HG02870 (cell line): ENCODE data around the gene STAT4.

Experiments
- ATAC-seq: cut with Tn5 transposase; IDR thresholded peaks from one replicate; pipeline ENCODE4 v1.9.1; 2021; ENCODE audit warnings: mild to moderate bottlenecking, moderate library complexity; ENCODE audit not compliant: unreplicated experiment

STAT4 gene

DNA sequence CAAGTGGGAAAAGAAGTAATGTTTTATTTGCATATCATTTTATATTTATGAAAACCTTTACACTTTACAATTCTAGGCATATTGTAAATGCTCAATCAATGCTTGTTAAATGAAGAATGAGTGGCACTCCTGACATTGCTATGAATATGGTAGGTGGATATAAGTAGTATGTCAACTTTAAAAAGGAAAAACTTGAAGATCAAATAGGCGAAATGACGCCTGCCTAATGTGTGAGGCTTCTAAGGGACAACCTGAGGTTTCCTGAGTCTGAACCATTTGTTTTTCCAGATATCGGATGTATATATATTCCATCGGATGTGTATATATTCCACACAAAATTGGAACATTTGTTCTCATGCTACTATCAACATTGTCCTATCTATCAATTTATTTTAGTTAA, 1.4 kb downstream of the STAT4 start:
- ATAC-seq = no peak

GRCh38 chr2:191148791-191149190, 2.0 kb downstream of the STAT4 start:
- ATAC-seq = no peak

DNA sequence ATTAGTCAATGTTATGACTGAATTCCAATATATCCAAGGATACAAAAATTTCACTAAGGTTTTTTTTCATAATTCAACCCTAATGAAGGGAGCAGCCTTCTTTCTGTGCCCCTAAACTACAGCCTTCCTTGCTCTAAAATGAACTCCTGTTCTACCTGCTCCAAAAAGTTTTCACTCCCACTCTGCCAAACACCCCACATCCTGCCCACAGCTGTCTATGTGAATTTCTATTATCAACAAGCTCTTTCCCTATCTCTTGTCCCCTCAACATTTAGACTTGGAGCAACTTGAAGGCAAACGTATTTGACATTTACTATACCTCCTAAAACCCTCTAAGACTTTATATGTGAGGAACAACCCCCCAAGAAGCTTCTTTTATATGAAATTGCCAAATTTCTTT, 2.5 kb downstream of the STAT4 start:
- ATAC-seq = no peak

- ATAC-seq = no peak
Observed at GRCh38 chr2:191145769-191146471, 4.9 kb downstream of the STAT4 start.

- ATAC-seq = no peak
Observed at GRCh38 chr2:191144217-191144616, 6.6 kb downstream of the STAT4 start.

- ATAC-seq = no peak
Observed at GRCh38 chr2:191143791-191144190, 7.0 kb downstream of the STAT4 start.

DNA sequence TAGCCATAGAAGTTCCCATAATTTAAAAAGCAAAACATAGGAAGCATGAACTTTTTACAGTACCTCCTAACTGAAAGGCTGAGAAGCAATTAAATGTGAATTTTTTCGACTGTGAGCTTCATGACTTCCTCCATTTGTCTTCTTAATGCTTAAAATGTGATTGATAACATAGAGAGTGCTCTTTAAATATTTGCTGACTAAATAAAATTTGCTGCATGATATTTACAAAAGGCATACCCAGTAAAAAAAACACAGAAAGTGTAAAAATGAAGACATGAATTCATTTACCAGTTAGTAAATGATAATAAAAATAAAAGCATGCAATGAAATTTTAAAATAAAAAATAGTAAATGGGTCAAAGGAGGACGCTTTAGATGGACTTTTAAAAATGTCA, 21.9 kb downstream of the STAT4 start:
- no peak for ATAC-seq

DNA sequence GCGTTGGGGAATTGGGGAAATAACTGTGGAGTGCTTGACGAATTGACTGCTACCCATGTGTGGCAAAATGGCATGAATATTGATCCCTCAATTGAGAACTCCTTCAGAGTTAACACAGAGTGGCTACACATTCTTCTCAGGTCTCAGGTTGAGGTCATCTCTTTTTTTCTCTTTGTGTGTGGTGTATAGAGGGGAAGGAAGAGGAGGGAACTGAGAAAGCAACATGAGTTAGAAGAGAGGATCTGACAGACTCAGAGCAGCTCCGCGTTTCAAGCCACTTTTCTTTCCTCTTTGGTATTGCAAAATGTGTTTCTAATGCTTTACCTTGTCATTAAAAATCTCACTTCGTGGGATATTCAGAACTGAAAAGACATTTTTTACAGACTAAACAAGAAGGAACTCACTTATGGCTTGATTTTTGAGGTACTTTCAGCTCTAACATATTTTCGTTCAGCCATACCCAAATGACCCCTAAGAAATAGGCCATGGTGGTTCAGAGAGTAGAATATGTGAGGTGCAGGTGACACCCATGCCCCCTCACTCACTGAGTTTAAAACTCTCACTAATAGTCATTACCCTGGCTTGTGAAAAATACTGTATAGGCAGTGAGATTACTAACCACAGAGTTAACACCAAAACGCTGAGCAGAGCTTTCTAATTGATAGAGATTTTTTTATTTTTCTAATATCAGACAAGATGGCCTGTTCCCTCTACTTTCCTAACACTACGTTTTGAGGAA, 22.5 kb downstream of the STAT4 start:
- ATAC-seq = peak; percentile 95

DNA sequence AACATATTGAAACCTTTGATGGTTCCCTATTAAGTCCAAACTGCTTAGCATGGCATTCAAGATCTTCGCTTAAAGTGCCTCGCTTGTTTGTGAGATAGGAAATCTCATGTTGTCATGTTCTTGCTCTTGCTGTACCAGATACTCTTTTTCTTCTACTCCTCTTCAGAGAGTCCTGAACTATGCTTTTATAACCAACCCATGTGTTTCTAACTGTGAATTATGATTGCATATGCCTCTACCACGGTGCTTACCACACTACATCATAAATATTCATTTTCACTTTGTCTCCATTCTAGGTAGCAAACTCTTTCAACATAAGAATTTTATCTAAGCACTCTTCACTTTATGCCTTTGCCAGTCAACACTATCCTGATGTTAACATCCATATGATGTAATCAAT, 23.6 kb downstream of the STAT4 start:
- ATAC-seq = no peak

DNA sequence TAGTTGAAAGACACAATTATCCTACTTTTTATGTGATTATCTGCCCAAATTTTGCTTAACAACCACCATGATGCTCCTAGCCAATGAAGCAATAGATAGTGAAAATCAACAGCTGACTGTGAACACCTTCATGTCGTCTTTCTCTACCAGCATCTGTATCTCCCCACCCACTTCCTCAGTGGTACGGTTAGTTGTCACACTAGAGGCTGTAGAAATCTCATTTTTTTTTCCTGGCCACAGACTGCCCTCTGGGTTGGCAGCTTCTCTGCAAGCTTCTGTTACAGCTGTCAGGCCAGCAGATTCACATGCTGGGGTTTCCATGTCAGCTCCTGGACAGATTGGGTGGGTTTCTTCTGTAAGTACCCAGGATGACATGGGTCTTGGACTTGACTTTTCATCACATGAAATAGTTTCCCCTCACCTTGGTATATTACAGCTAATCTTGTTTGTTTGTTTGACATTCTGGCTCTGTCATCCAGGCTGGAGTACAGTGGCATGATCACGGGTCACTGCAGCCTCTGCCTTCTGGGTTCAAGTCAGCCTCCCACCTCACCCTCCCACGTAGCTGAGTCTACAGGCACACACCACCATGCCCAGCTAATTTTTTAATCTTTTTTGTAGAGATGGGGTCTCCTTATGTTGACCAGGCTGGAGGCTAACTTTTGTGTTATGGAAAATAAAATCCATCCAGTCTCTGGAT, 24.3 kb downstream of the STAT4 start:
- no peak for ATAC-seq

GRCh38 chr2:191125646-191126045, 25.1 kb downstream of the STAT4 start:
- no peak for ATAC-seq

GRCh38 chr2:191122638-191123294, 28.0 kb downstream of the STAT4 start:
- peak; percentile 82 for ATAC-seq

GRCh38 chr2:191117341-191117740, 33.5 kb downstream of the STAT4 start:
- no peak for ATAC-seq

DNA sequence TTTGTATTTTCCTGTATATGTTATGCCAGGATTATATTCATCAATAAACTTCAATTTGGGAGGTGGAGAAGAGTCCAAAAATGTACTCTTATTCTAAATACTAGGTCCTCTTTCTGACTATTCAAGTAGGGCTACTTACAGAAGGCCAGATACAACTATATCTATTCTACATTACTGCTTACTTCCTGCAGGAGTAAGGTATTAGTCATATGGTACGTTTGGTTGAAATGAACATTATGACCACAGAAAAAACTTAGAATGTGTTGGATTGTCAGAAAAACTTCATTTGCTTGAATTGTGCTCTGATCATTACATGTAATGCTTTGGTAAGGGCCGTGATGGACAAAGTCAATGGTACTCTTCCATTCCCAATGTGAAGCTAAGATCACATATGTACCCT, 35.0 kb downstream of the STAT4 start:
- ATAC-seq = peak; percentile 58

DNA sequence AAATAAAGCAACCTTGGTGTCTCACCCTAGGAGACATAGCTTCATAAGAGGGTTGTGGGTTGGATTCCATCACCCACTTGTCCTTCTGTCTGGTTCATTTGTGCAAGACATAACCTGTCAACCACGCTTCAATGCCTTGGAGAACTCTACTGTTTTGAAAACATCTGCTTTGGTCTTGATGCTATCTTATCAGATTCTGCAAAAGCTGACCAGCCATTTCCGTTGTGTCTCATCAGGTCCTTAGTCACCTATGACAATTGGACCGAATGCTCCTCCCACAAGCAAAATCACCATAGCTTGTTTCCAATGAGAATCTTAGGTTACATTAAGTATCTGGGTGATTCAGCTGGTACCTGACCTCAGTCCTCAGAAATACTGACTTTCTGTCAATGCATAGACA, 35.4 kb downstream of the STAT4 start:
- peak; percentile 34 for ATAC-seq

DNA sequence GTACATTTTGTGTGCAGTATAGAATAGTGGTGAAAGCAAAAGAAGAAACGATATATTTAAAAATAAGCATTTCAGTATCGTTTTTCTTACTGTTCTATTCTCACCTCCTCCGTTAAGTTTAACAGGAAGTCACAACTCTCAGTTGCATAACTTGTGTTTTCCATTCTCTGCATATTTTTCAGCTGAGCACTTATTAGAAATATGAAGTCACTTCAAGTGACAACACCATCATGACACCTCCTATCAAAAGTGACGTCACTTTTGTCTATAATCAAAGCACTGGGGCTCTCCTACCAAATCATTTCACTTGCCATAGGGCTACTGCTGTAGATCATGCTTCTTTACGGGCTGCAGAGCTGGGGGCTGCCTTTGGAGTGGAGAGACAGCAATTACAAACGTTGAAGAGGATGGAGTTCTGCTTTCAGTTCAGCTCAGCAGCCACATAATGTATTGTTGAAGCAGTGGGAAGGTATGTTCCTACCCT, 36.3 kb downstream of the STAT4 start:
- ATAC-seq = peak; percentile 49

DNA sequence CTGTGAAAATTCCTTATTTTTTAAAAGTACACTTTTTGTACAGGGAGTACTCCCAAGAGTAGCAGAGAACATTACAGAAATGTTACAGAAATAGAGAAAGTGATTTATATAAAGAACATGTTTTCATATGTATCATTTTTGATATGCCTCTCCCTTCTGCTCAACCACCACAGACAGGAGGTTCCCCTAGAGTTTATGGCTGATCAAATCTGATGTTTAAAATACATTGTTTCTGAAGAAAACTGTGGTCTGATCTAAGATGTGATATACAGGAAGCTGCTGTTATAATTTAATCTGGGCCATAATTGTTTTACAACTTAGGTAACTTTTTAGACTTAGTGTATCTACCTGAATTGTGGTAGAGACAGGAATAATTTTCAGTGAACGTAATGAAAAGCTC, 37.0 kb downstream of the STAT4 start:
- no peak for ATAC-seq

GRCh38 chr2:191112448-191112901, 38.3 kb downstream of the STAT4 start:
- ATAC-seq = no peak

- peak; percentile 56 for ATAC-seq
Observed at GRCh38 chr2:191109888-191110287, 40.9 kb downstream of the STAT4 start.

DNA sequence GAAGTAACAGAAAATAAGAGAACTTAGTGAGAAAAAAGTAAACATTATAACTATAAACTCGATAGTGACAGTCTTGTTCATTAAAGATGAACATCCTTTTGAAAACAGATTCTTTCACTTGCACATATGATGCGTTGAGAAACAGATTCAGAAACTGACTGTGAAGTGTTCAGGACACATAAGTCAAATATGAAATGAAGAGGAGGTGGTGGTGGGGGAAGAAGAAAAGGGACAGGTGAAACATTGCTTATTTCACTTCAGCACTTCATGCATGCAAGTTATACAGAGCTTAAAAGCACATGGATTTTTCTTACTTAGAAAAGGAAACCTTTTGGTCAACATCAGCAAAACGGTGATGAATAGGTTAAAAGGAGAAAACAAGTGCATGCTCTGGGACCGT, 42.5 kb downstream of the STAT4 start:
- ATAC-seq = no peak

DNA sequence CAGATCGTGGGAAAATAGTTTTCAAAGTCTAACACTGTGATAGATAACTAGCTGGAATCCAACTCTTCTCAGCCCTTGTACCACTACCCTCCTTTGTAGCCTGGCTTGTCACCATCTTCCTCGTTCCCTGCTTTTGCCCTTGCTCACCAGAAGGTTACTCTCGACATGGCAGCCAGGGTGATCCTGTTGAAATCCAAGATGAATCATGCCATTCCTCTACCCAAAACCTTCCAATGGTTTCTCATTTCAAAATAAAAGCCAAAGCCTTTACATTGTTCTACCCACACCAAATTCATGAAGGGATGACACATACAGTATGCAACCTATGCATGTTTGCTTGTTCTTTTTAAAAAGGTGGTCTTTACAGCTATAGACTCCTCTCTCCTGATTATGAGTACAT, 45.7 kb downstream of the STAT4 start:
- ATAC-seq = no peak
